Embryonic facial prominence (tissue), 1 donor: ENCODE data around the gene PIK3CA.
"Not testable (repeated sequence)": the region's sequence is repeated elsewhere in the genome, so short reads cannot be mapped to it uniquely, and the experiment has no call there.

Experiments
- DNase-seq: peaks from one replicate; pipeline ENCODE4 v3.0.0-alpha.2; 2016; ENCODE audit errors: extremely low spot score

PIK3CA gene

GRCh38 chr3:179147873-179148615, at the start of gene PIK3CA:
Gene PIK3CA, plus strand, starts transcription at chr3:179148357. Its CDS starts 50,469 bp downstream, at chr3:179198826.
- peak; percentile 99 for DNase-seq

GRCh38 chr3:179098388-179099077, 49.6 kb upstream of the PIK3CA start:
- DNase-seq: no peak

GRCh38 chr3:179100652-179101051, 47.5 kb upstream of the PIK3CA start:
- no peak for DNase-seq

GRCh38 chr3:179105881-179106280, 42.3 kb upstream of the PIK3CA start:
- DNase-seq: no peak

- no peak for DNase-seq
These were observed 40.5 kb upstream of the PIK3CA start for GRCh38 chr3:179107617-179108016.

- DNase-seq: no peak
These were observed 40.1 kb upstream of the PIK3CA start for GRCh38 chr3:179108086-179108485.

GRCh38 chr3:179113903-179114302, 34.3 kb upstream of the PIK3CA start:
- DNase-seq: no peak

- DNase-seq: not testable (repeated sequence)
These were observed 32.7 kb upstream of the PIK3CA start for GRCh38 chr3:179115444-179115843.

GRCh38 chr3:179116816-179117215, 31.3 kb upstream of the PIK3CA start:
- DNase-seq: no peak

GRCh38 chr3:179132191-179132890, 15.8 kb upstream of the PIK3CA start:
- not testable (repeated sequence) for DNase-seq

GRCh38 chr3:179133575-179133974, 14.6 kb upstream of the PIK3CA start:
- no peak for DNase-seq

- no peak for DNase-seq
These were observed 12.0 kb upstream of the PIK3CA start for GRCh38 chr3:179136195-179136594.

GRCh38 chr3:179141890-179142289, 6.3 kb upstream of the PIK3CA start:
- no peak for DNase-seq

- DNase-seq: peak; percentile 51
These were observed 1.1 kb upstream of the PIK3CA start for GRCh38 chr3:179146911-179147513.

GRCh38 chr3:179147514-179147872, 664 bp upstream of the PIK3CA start:
- DNase-seq: peak; percentile 14

GRCh38 chr3:179148616-179149405, 654 bp downstream of the PIK3CA start:
- peak; percentile 8 for DNase-seq

GRCh38 chr3:179149406-179149867, 1.3 kb downstream of the PIK3CA start:
- DNase-seq: no peak

GRCh38 chr3:179149951-179150350, 1.8 kb downstream of the PIK3CA start:
- no peak for DNase-seq

- no peak for DNase-seq
These were observed 2.5 kb downstream of the PIK3CA start for GRCh38 chr3:179150610-179151009.

GRCh38 chr3:179151474-179151873, 3.3 kb downstream of the PIK3CA start:
- DNase-seq: no peak

GRCh38 chr3:179156170-179156569, 8.0 kb downstream of the PIK3CA start:
- no peak for DNase-seq
